CD4-positive, alpha-beta memory T cell (primary cell): ENCODE data around the gene TNFRSF25. TPM values are rescaled to one million over a fixed set of nuclear protein-coding genes. Genes with fewer than 3 reads are reported as not detected.
A peak's percentile ranks its signal among the peaks of the same experiment; 100 is the strongest.
"Not testable (repeated sequence)": the region's sequence is repeated elsewhere in the genome, so short reads cannot be mapped to it uniquely, and the experiment has no call there.

Experiments used
- CTCF ChIA-PET: fragments of 350-600 bp; sonication (Branson Sonifier 250); formaldehyde crosslinking; loops from one replicate; lab custom pipeline; 2021; ENCODE audit warnings: inconsistent platforms; ENCODE audit not compliant: partially characterized antibody; lab: Charles Lee
- POLR2A ChIA-PET: fragments of 350-600 bp; sonication (Branson Sonifier 250); formaldehyde crosslinking; loops from one replicate; lab custom pipeline; 2021; ENCODE audit not compliant: partially characterized antibody; lab: Charles Lee
- DNase-seq, 5 donors: peaks; one replicate each; pipeline versions ENCODE4 v3.0.0 to v3.0.0-alpha.2; 2020 to 2022; ENCODE audit warnings: mixed read lengths in 1 of 5
- H3K27ac ChIP-seq: one replicate; pipeline ENCODE4 v1.7.0; 2013; ENCODE audit warnings: low read depth, low read length
- H3K27me3 ChIP-seq: 2 replicates; pipeline ENCODE4 v1.7.0; 2013; ENCODE audit warnings: mild to moderate bottlenecking, low read length, moderate library complexity; ENCODE audit not compliant: insufficient read depth
- H3K36me3 ChIP-seq: 2 replicates; pipeline ENCODE4 v1.7.0; 2013; ENCODE audit warnings: mild to moderate bottlenecking, low read length, moderate library complexity; ENCODE audit not compliant: insufficient read depth
- H3K4me1 ChIP-seq: 2 replicates; pipeline ENCODE4 v1.7.0; 2013; ENCODE audit warnings: mild to moderate bottlenecking, low read length, moderate library complexity; ENCODE audit not compliant: insufficient read depth
- H3K4me3 ChIP-seq, 2 donors: one replicate each; pipeline ENCODE4 v1.7.0; 2013; ENCODE audit warnings: low read length in 2 of 2, mild to moderate bottlenecking in 1 of 2
- H3K9me3 ChIP-seq, 2 donors: one replicate each; pipeline ENCODE4 v1.7.0; 2013; ENCODE audit warnings: low read length in 2 of 2, control low read depth in 1 of 2; ENCODE audit not compliant: control insufficient read depth in 1 of 2
- H3K27ac Mint-ChIP-seq, 7 donors: one replicate each; pipeline ENCODE4 v1.8.0; 2020 to 2021; ENCODE audit warnings: mixed read lengths in 7 of 7, mild to moderate bottlenecking in 6 of 7, inconsistent platforms in 3 of 7, moderate library complexity in 3 of 7
- H3K27me3 Mint-ChIP-seq, 2 donors: one replicate each; pipeline ENCODE4 v1.8.0; 2020 to 2021; ENCODE audit warnings: mixed read lengths in 2 of 2
- H3K36me3 Mint-ChIP-seq, 2 donors: one replicate each; pipeline ENCODE4 v1.8.0; 2020 to 2021; ENCODE audit warnings: mixed read lengths in 2 of 2, inconsistent platforms in 1 of 2, mild to moderate bottlenecking in 1 of 2
- H3K4me1 Mint-ChIP-seq, 4 donors: one replicate each; pipeline ENCODE4 v1.8.0; 2020 to 2021; ENCODE audit warnings: mixed read lengths in 4 of 4, mild to moderate bottlenecking in 1 of 4
- H3K4me3 Mint-ChIP-seq, 8 donors: one replicate each; pipeline ENCODE4 v1.8.0; 2020 to 2021; ENCODE audit warnings: mixed read lengths in 8 of 8, mild to moderate bottlenecking in 7 of 8, moderate library complexity in 6 of 8, inconsistent platforms in 3 of 8
- H3K9me3 Mint-ChIP-seq, 8 donors: one replicate each; pipeline ENCODE4 v1.8.0; 2020 to 2021; ENCODE audit warnings: mixed read lengths in 8 of 8, mild to moderate bottlenecking in 5 of 8, inconsistent platforms in 3 of 8, moderate library complexity in 1 of 8
- intact Hi-C: fragments of 100-400 bp; cut with micrococcal nuclease; formaldehyde crosslinking; loops from one replicate; pipeline ENCODE4 v1.15.1; 2023
- polyA plus RNA-seq, 2 donors: library from polyadenylated mRNA; unstranded; fragments of 300-500 nt; fragmentation: Illumina TruSeq; gene quantifications; one replicate each; pipeline ENCODE4 v1.2.3, GENCODE V29; 2021
- total RNA-seq, 2 experiments: library from RNA; stranded (reverse); gene quantifications; one replicate each; pipeline ENCODE4 v1.2.3, GENCODE V29; 2021

Gene TNFRSF25
- total and polyA plus RNA-seq, 4 experiments from 2014 or later = 28.9 to 415 (median 227) TPM

GRCh38 chr1:6436277-6436676, 29.7 kb downstream of the TNFRSF25 start:
- POLR2A ChIA-PET, H3K4me3 ChIP-seq, H3K4me3 Mint-ChIP-seq, H3K27me3 ChIP-seq, H3K36me3 ChIP-seq, H3K27ac ChIP-seq, H3K27ac Mint-ChIP-seq, DNase-seq, H3K36me3 Mint-ChIP-seq, H3K9me3 Mint-ChIP-seq, H3K9me3 ChIP-seq, H3K4me1 ChIP-seq, intact Hi-C loops: not testable (repeated sequence)
- Mint-ChIP-seq H3K4me1 (peaks cover 7 to 14% (median 9%) of the 10 kb centered on the region in 4 donors), H3K27me3 (peaks cover 10 to 11% of the 10 kb centered on the region in 2 donors)
- CTCF ChIA-PET = interaction anchor here (2.1 to 7.7 kb wide), 4 partner anchors 13 to 189 kb away, joined by 6 to 88 read pairs (median 31); partner anchors contain the start of gene HES2

- CTCF ChIA-PET = interaction anchor here (7.7 kb wide), 1 partner anchor 14 kb away, joined by 88 read pairs; the partner anchor contains the start of gene HES2
- Histone ChIP-seq H3K4me3 (no peak overlapping the region), H3K27ac (no peak overlapping the region), H3K4me1 (no peaks in the 10 kb centered on the region), H3K27me3 (no peaks in the 10 kb centered on the region), H3K36me3 (no peaks in the 10 kb centered on the region), H3K9me3 (no peaks in the 10 kb centered on the region)
- Mint-ChIP-seq H3K27ac (no peak overlapping the region), H3K9me3 (no peaks in the 10 kb centered on the region), H3K36me3 (no peaks in the 10 kb centered on the region), H3K4me3 (no peak overlapping the region), H3K4me1 (peaks cover 7 to 14% (median 9%) of the 10 kb centered on the region in 4 donors), H3K27me3 (peaks cover 8 to 11% of the 10 kb centered on the region in 2 donors)
- intact Hi-C loops = no loop called here
- no peak for DNase-seq
- POLR2A ChIA-PET = no interaction called here
Observed at GRCh38 chr1:6435547-6435946, 30.4 kb downstream of the TNFRSF25 start.

- no peaks in the 10 kb centered on the region for H3K27me3 ChIP-seq
- no peaks in the 10 kb centered on the region for H3K4me1 ChIP-seq
- H3K4me1 Mint-ChIP-seq = peaks cover 7 to 14% (median 9%) of the 10 kb centered on the region in 4 donors
- no peak overlapping the region for H3K4me3 ChIP-seq
- H3K4me3 Mint-ChIP-seq = no peak overlapping the region
- H3K27ac ChIP-seq = no peak overlapping the region
- H3K36me3 Mint-ChIP-seq = no peaks in the 10 kb centered on the region
- ChIA-PET CTCF (interaction anchor here (7.7 kb wide), 1 partner anchor 14 kb away, joined by 88 read pairs; the partner anchor contains the start of gene HES2), POLR2A (no interaction called here)
- intact Hi-C loops = no loop called here
- DNase-seq = no peak
- no peaks in the 10 kb centered on the region for H3K9me3 Mint-ChIP-seq
- H3K36me3 ChIP-seq = no peaks in the 10 kb centered on the region
- H3K27ac Mint-ChIP-seq = no peak overlapping the region
- peaks cover 9 to 11% of the 10 kb centered on the region in 2 donors for H3K27me3 Mint-ChIP-seq
- no peaks in the 10 kb centered on the region for H3K9me3 ChIP-seq
Observed at GRCh38 chr1:6435129-6435528, 30.8 kb downstream of the TNFRSF25 start.

GRCh38 chr1:6434186-6434585, 31.8 kb downstream of the TNFRSF25 start:
- no peak overlapping the region for H3K4me3 Mint-ChIP-seq
- POLR2A ChIA-PET = no interaction called here
- H3K27me3 ChIP-seq = no peaks in the 10 kb centered on the region

GRCh38 chr1:6431645-6432579, 34.1 kb downstream of the TNFRSF25 start:
- H3K27ac ChIP-seq, POLR2A ChIA-PET, H3K9me3 Mint-ChIP-seq, H3K4me1 ChIP-seq, H3K27me3 ChIP-seq, H3K4me3 Mint-ChIP-seq, H3K4me3 ChIP-seq, H3K27ac Mint-ChIP-seq, intact Hi-C loops, H3K9me3 ChIP-seq, H3K36me3 ChIP-seq, H3K27me3 Mint-ChIP-seq, H3K36me3 Mint-ChIP-seq, H3K4me1 Mint-ChIP-seq: not testable (repeated sequence)
- peak in 1 of 5 donors; percentile 25 for DNase-seq
- CTCF ChIA-PET = interaction anchor here (0.6 to 1.3 kb wide), 5 partner anchors 8 to 917 kb away, joined by 3 to 6 read pairs (median 3); no protein-coding TSS in a partner anchor

More at GRCh38 chr1:6434186-6434585, 31.8 kb downstream of the TNFRSF25 start:
- Mint-ChIP-seq H3K27ac (no peak overlapping the region), H3K9me3 (no peaks in the 10 kb centered on the region), H3K36me3 (no peaks in the 10 kb centered on the region), H3K4me1 (peaks cover 4 to 11% (median 5%) of the 10 kb centered on the region in 4 donors), H3K27me3 (peaks cover 7 to 8% of the 10 kb centered on the region in 2 donors)
- intact Hi-C loops = no loop called here
- H3K36me3 ChIP-seq = no peaks in the 10 kb centered on the region
- no peaks in the 10 kb centered on the region for H3K4me1 ChIP-seq
- no peak for DNase-seq
- no peaks in the 10 kb centered on the region for H3K9me3 ChIP-seq
- no peak overlapping the region for H3K27ac ChIP-seq
- H3K4me3 ChIP-seq = no peak overlapping the region
- CTCF ChIA-PET = interaction anchor here (0.6 to 7.7 kb wide), 3 partner anchors 13 to 99 kb away, joined by 3 to 88 read pairs (median 3); partner anchors contain the start of gene HES2

GRCh38 chr1:6429660-6430411, 36.1 kb downstream of the TNFRSF25 start:
- H3K36me3 ChIP-seq, H3K9me3 ChIP-seq, H3K4me1 ChIP-seq, H3K4me1 Mint-ChIP-seq, H3K9me3 Mint-ChIP-seq, H3K4me3 ChIP-seq, H3K27ac ChIP-seq, H3K27me3 ChIP-seq, H3K4me3 Mint-ChIP-seq, H3K27me3 Mint-ChIP-seq, intact Hi-C loops, H3K36me3 Mint-ChIP-seq, H3K27ac Mint-ChIP-seq: not testable (repeated sequence)
- ChIA-PET CTCF (interaction anchor here (1.2 to 2.1 kb wide), 4 partner anchors 9 to 217 kb away, joined by 3 to 6 read pairs (median 4); no protein-coding TSS in a partner anchor), POLR2A (interaction anchor here (1.4 kb wide), 1 partner anchor 25 kb away, joined by 5 read pairs; no protein-coding TSS in a partner anchor)
- peak in 1 of 5 donors; percentile 9 for DNase-seq

GRCh38 chr1:6428453-6428852, 37.5 kb downstream of the TNFRSF25 start:
- H3K4me3 ChIP-seq, H3K36me3 ChIP-seq, H3K9me3 Mint-ChIP-seq, H3K27ac Mint-ChIP-seq, CTCF ChIA-PET, POLR2A ChIA-PET, H3K9me3 ChIP-seq, H3K27ac ChIP-seq, H3K36me3 Mint-ChIP-seq, intact Hi-C loops, H3K4me3 Mint-ChIP-seq, H3K27me3 Mint-ChIP-seq: not testable (repeated sequence)
- Histone ChIP-seq H3K4me1 (peaks cover 17% of the 10 kb centered on the region), H3K27me3 (peaks cover 15% of the 10 kb centered on the region)
- DNase-seq = peak in 1 of 5 donors; percentile 1
- peaks cover 4 to 17% (median 13%) of the 10 kb centered on the region in 4 donors for H3K4me1 Mint-ChIP-seq
